HG02678 (cell line): ENCODE data around the gene ATP2B2.
A peak's percentile ranks its signal among the peaks of the same experiment; 100 is the strongest.

Source experiments
- ATAC-seq: cut with Tn5 transposase; IDR thresholded peaks from one replicate; pipeline ENCODE4 v1.9.1; 2021; ENCODE audit warnings: mild to moderate bottlenecking, moderate library complexity; ENCODE audit not compliant: unreplicated experiment

Gene ATP2B2

GRCh38 chr3:10405816-10406215, 99.6 kb downstream of the ATP2B2 start:
- no peak for ATAC-seq

GRCh38 chr3:10404876-10405275, 100.5 kb downstream of the ATP2B2 start:
- ATAC-seq, result no peak

- ATAC-seq, result no peak
These were observed 101.0 kb downstream of the ATP2B2 start for GRCh38 chr3:10404377-10404776.

GRCh38 chr3:10401990-10402761, 103.2 kb downstream of the ATP2B2 start:
- no peak for ATAC-seq

- no peak for ATAC-seq
These were observed 104.5 kb downstream of the ATP2B2 start for GRCh38 chr3:10400749-10401495.

- ATAC-seq, result no peak
These were observed 105.2 kb downstream of the ATP2B2 start for GRCh38 chr3:10400050-10400748.

GRCh38 chr3:10399634-10400033, 105.8 kb downstream of the ATP2B2 start:
- no peak for ATAC-seq

- no peak for ATAC-seq
These were observed 107.0 kb downstream of the ATP2B2 start for GRCh38 chr3:10398341-10398740.

- no peak for ATAC-seq
These were observed 107.5 kb downstream of the ATP2B2 start for GRCh38 chr3:10397879-10398278.

GRCh38 chr3:10396931-10397330, 108.5 kb downstream of the ATP2B2 start:
- ATAC-seq, result no peak

GRCh38 chr3:10396083-10396482, 109.3 kb downstream of the ATP2B2 start:
- ATAC-seq, result no peak

GRCh38 chr3:10395671-10396070, 109.7 kb downstream of the ATP2B2 start:
- ATAC-seq, result peak; percentile 49

GRCh38 chr3:10395196-10395595, 110.2 kb downstream of the ATP2B2 start:
- no peak for ATAC-seq

GRCh38 chr3:10394491-10395025, 110.8 kb downstream of the ATP2B2 start:
- no peak for ATAC-seq

- no peak for ATAC-seq
These were observed 111.9 kb downstream of the ATP2B2 start for GRCh38 chr3:10393514-10393913.

- ATAC-seq, result no peak
These were observed 112.4 kb downstream of the ATP2B2 start for GRCh38 chr3:10392906-10393461.

- ATAC-seq, result no peak
These were observed 113.1 kb downstream of the ATP2B2 start for GRCh38 chr3:10392244-10392643.

- no peak for ATAC-seq
These were observed 114.0 kb downstream of the ATP2B2 start for GRCh38 chr3:10391391-10391790.

GRCh38 chr3:10390641-10391373, 114.6 kb downstream of the ATP2B2 start:
- ATAC-seq, result no peak

- peak; percentile 72 for ATAC-seq
These were observed 115.4 kb downstream of the ATP2B2 start for GRCh38 chr3:10389995-10390394.
